DOHH2 (cell line): Measurements from ENCODE around the gene LENG8.

Experiments used
- H3F3A ChIP-seq: fragments of 200-600 bp; sonication (generic), shearing (Covaris generic); 2 replicates; pipeline ENCODE4 v1.6.0; 2016; ENCODE audit warnings: antibody characterized with exemption, mild to moderate bottlenecking; ENCODE audit not compliant: control insufficient read depth, insufficient read depth
- H3K27ac ChIP-seq: fragments of 200-600 bp; sonication (generic); 2 replicates; pipeline ENCODE4 v1.5.1; 2014; ENCODE audit warnings: low read depth, mild to moderate bottlenecking, low read length, moderate library complexity
- H3K27me3 ChIP-seq: fragments of 200-600 bp; sonication (generic); 2 replicates; pipeline ENCODE4 v1.6.1; 2014; ENCODE audit warnings: mild to moderate bottlenecking, low read length, mixed read lengths; ENCODE audit not compliant: control insufficient read depth
- H3K36me3 ChIP-seq: fragments of 200-600 bp; sonication (generic); 2 replicates; pipeline ENCODE4 v1.6.1; 2014; ENCODE audit warnings: mild to moderate bottlenecking, low read length, moderate library complexity, mixed read lengths; ENCODE audit not compliant: control insufficient read depth
- H3K4me1 ChIP-seq: fragments of 200-600 bp; sonication (generic); 2 replicates; pipeline ENCODE4 v1.6.1; 2014; ENCODE audit warnings: mild to moderate bottlenecking, low read length, mixed read lengths; ENCODE audit not compliant: control insufficient read depth
- H3K4me2 ChIP-seq: fragments of 200-600 bp; sonication (generic); 2 replicates; pipeline ENCODE4 v1.6.0; 2014; ENCODE audit warnings: mild to moderate bottlenecking, low read length, moderate library complexity
- H3K4me3 ChIP-seq: fragments of 200-600 bp; sonication (generic); 2 replicates; pipeline ENCODE4 v1.5.1; 2014; ENCODE audit warnings: mild to moderate bottlenecking, low read length, mixed read lengths
- H3K79me2 ChIP-seq: fragments of 200-600 bp; sonication (generic); 2 replicates; pipeline ENCODE4 v1.6.1; 2014; ENCODE audit warnings: mild to moderate bottlenecking, low read length, mixed read lengths; ENCODE audit not compliant: control insufficient read depth
- H3K9me2 ChIP-seq: fragments of 200-600 bp; sonication (generic); replicated peaks from 2 replicates; pipeline ENCODE4 v1.6.1; 2014; ENCODE audit warnings: mild to moderate bottlenecking, low read length, mixed read lengths; ENCODE audit not compliant: control insufficient read depth
- H3K9me3 ChIP-seq: fragments of 200-600 bp; sonication (generic); 2 replicates; pipeline ENCODE4 v1.6.1; 2014; ENCODE audit warnings: antibody characterized with exemption, low read length, mixed read lengths; ENCODE audit not compliant: control insufficient read depth, insufficient read depth
- H4K20me1 ChIP-seq: fragments of 200-600 bp; sonication (generic); 2 replicates; pipeline ENCODE4 v1.6.0; 2014; ENCODE audit warnings: low read depth, mild to moderate bottlenecking, antibody characterized with exemption, low read length, moderate library complexity; ENCODE audit not compliant: control insufficient read depth, insufficient read depth
- CTCF ChIP-seq: fragments of 200-600 bp; sonication (generic); IDR thresholded peaks from one replicate; pipeline ENCODE4 v1.5.1; 2014; ENCODE audit warnings: antibody characterized with exemption, mild to moderate bottlenecking, low read depth, low read length; ENCODE audit not compliant: poor library complexity, severe bottlenecking
- EZH2phosphoT487 ChIP-seq: fragments of 200-600 bp; sonication (generic); IDR thresholded peaks from 2 replicates; pipeline ENCODE4 v1.6.1; 2017; ENCODE audit warnings: borderline replicate concordance, mild to moderate bottlenecking, antibody characterized with exemption, low read length, moderate library complexity, mixed read lengths

LENG8 gene

GRCh38 chr19:54473892-54474372, 24.9 kb downstream of the LENG8 start:
- Histone ChIP-seq H3F3A (no peaks in the 10 kb centered on the region), H4K20me1 (no peaks in the 10 kb centered on the region), H3K9me3 (no peaks in the 10 kb centered on the region), H3K79me2 (no peaks in the 10 kb centered on the region), H3K4me1 (peaks cover 6% of the 10 kb centered on the region), H3K36me3 (no peaks in the 10 kb centered on the region), H3K4me3 (no peak overlapping the region), H3K27me3 (peaks cover 34% of the 10 kb centered on the region), H3K27ac (no peak overlapping the region), H3K9me2 (no peaks in the 10 kb centered on the region), H3K4me2 (no peak overlapping the region)
- no peak for TF ChIP-seq EZH2phosphoT487
- TF ChIP-seq CTCF, result no peak

- no peak overlapping the region for H3K4me2 ChIP-seq
- no peak overlapping the region for H3K4me3 ChIP-seq
- no peaks in the 10 kb centered on the region for H3K9me2 ChIP-seq
- H3K9me3 ChIP-seq, result no peaks in the 10 kb centered on the region
- H4K20me1 ChIP-seq, result no peaks in the 10 kb centered on the region
- TF ChIP-seq EZH2phosphoT487 (no peak), CTCF (no peak)
- peaks cover 20% of the 10 kb centered on the region for H3K27me3 ChIP-seq
- no peaks in the 10 kb centered on the region for H3K36me3 ChIP-seq
- no peak overlapping the region for H3K27ac ChIP-seq
- H3F3A ChIP-seq, result no peaks in the 10 kb centered on the region
- peaks cover 6% of the 10 kb centered on the region for H3K4me1 ChIP-seq
- H3K79me2 ChIP-seq, result no peaks in the 10 kb centered on the region
Observed at GRCh38 chr19:54475706-54476105, 26.7 kb downstream of the LENG8 start.

GRCh38 chr19:54477650-54478049, 28.7 kb downstream of the LENG8 start:
- Histone ChIP-seq H3K36me3 (no peaks in the 10 kb centered on the region), H3K79me2 (no peaks in the 10 kb centered on the region), H3K4me3 (no peak overlapping the region), H4K20me1 (no peaks in the 10 kb centered on the region; the same call in 1 of the 2 replicates), H3K9me3 (no peaks in the 10 kb centered on the region), H3K27ac (no peak overlapping the region), H3K4me2 (no peak overlapping the region), H3K9me2 (no peaks in the 10 kb centered on the region), H3K27me3 (peaks cover 12% of the 10 kb centered on the region; the same call in 1 of the 2 replicates), H3K4me1 (peaks cover 14% of the 10 kb centered on the region), H3F3A (no peaks in the 10 kb centered on the region)
- TF ChIP-seq EZH2phosphoT487 (no peak), CTCF (peak; percentile 12)
